GM21825 (cell line): ENCODE data around the gene ANKDD1B.

ENCODE experiments used
- ATAC-seq: cut with Tn5 transposase; IDR thresholded peaks from one replicate; pipeline ENCODE4 v1.9.1; 2021; ENCODE audit warnings: mild to moderate bottlenecking, moderate library complexity; ENCODE audit not compliant: unreplicated experiment

The ANKDD1B gene

DNA sequence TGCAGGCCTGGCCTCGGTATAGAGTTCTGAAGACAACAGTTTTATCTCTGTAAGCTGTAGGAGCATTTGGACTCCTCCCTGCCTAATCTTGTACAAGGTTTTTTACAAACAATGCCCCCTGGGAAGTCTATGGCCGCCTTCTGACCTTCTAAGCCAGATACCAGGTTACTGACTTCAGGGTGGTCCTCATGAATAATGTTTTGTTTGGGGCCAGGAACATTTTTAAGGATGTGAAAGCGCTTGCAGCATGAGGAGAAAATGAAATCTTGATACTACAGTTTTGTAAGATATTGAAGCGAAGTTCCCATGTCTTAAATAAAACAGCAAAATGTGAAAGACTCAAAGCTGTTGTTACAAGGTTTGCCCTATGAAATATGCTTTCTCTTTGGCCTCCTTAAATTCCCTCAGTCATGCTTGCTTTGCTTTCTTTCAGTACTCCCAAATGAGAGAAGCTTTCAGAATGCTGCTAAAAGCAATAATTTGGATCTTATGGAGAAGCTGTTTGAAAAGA is 5.2 kb downstream of the ANKDD1B start:
- ATAC-seq, result no peak

DNA sequence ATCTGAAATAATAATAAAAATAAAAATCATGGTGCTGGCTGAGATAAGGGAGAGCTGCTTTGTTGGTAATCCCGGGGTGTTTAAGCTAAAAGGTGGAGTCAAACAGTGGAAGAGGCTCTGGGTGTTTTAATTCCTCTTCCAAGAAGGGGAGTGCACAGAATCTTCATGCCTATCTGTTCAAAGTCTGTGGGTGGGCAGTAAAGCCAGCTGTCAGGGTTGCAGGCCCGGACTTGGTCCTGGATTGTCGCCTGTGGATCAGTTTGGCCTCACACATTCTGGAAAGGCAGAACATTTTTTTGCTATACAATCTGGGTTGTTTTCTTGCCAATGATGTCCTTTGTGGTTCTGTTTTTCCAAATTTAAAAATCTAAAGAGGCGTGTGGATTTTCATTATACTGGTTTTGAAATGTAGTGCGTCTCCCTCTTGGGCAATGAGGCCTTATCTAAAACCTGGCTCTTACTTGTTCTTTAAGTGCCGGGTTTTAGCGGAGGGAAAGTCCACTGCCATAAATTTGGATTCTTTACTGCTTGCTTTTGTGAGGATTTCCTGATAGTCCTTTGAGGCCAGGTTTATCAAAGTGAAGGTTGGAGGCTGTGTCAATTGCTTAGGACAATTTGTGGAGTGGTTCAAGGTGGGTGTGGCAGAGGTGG is 5.8 kb downstream of the ANKDD1B start:
- ATAC-seq, result no peak

DNA sequence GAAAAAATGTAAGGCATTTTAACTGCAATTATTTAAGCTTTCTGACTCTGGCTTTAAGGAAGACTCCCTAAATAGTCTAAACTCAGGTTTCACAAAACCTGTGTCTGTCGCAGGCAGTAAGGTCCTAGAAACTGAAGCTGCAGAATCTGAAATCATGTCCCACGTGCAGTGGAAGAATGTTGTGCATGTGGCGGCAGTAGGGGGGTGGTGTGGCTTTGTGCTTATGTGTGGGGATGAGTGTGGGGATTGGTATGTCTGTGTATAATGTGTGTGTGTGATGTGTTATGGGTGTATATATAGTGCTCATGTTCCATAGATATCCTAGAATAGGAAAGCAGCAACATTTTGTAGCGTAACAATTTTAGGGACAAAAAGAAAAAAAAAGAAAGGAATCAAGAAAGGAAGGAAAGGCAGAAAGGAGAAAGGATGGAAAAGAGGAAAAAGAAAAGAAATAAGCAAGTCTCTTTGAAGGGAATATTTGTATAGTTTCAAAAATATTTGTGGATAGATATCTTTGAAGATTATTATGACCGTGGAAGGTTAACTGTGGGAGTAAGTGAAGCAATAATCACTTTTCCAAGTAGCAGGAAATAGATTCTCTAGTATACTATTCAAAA is 6.6 kb downstream of the ANKDD1B start:
- no peak for ATAC-seq

DNA sequence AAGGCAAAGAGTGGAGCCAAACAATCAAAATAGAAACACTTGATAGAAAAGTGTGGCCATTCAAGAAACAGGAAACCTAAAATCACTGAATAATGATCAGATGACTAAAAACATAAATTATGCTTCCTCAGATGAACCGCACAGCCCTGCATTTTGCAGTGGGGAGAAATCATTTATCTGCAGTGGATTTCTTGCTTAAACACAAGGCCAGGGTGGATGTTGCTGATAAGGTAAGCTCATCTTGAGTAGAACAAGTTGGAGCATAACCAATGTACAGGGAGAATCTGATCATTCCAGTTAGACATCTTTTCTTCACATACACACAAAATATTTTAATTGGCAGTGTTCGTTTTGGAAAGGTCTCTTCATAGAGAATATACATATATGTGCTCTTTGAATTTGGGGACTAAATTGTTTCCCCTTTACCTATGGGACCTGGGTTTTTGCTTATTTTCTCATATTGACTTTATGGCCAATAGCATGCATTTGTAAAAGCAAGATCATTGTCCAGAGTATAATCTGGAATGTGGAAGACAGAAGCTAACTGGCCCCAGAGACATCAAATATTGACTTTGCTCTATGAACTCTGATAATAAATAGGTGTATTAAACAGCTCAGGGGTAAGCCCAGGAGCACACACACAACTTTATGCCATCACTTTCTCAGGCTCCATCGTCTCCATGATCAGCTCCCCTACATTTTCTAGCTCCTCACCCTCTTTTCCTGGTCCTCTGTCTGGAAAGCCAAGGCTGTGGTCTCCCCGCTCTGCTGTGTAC is 9.1 kb downstream of the ANKDD1B start:
- no peak for ATAC-seq

DNA sequence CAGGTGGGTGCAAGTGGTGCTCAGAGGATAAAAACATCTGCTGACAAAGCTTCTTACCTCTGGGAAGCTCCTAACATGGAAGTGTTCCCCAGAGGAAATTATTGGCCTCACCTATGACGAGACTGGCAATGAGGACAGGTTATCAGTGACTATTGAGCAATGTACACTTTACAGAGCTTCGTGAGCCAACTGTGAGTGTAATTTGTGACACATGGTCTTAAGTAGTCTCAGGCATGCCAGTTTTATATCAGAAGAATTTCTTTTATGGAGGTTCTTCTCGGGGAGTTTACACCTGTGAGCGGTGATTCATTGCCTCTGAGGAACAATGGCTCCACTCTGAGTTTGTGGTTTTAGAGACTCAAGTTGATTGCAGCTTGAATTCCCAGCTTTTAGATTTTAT is 11.3 kb downstream of the ANKDD1B start:
- ATAC-seq, result no peak

DNA sequence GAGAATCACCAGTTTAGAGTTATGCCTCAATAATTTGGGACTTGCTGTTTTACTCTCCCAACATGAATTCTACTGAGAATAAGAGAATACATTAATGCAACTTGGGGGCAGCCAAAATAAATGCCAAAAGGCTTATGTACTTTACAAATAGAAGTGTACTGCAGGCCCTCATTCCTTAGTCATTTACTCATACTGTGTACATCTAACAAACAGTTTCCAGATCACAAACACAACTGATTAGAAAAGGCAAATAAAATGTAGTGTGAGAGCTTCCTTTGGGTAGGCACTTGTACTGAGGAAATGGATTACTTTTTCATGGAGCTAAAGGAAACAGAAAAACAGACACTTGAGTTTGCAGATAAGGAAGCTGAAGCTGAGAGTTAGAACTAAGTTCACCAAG is 12.6 kb downstream of the ANKDD1B start:
- ATAC-seq, result no peak

DNA sequence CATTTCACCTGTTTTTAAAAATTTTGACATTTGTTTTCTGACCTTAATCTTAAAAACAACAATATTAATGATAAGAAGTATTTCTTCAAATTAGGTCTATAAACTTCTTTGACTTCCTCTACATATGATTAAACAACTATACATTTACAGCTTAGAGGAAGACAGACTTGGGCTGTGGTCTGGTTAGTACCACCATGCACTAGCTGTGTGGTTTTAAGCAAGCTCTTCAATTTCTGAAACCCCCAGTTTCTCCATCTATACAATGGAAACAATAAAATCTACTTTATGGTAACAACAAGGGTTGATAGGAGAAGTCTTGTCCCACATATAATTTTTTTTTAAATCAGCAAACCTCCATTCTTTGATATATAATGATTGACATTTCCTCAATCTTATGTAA is 15.7 kb downstream of the ANKDD1B start:
- no peak for ATAC-seq

DNA sequence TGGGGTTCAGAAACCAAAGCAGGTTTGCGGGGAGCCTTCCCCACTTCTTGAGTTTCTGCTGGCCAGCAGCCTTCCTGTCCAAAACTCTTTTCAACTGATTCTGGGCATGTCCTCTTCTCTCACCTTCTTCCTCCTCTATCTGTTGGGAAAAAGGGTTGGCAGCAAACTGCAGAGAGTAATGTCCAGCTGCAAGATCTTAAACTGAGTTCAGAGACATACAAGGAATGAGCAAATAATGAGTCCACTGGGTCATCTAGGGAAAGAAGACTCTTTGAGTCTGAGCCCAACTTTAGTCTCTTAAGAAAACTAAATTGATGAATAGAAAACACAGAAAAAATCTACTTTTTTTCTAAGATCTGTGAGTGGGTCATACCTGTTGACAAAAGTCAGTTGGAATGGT is 16.5 kb downstream of the ANKDD1B start:
- no peak for ATAC-seq

DNA sequence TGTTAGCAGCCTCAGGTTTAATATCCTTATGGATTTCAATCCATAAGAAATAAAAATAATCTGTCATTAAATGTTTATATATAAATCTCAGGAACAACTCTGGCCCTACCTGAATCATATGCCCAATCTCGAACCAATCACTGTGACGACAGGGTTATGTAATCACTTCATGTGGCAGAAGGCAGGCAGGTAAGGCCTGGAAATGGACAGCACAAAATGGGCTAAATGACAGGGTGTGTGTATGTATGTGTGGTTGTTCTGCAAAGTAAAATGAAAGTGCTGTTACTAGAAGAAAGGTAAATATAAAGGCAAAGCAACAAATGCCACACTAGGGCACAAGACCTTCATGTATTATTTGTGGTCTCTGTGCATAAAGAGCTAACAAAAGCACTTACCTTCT is 19.6 kb downstream of the ANKDD1B start:
- no peak for ATAC-seq

DNA sequence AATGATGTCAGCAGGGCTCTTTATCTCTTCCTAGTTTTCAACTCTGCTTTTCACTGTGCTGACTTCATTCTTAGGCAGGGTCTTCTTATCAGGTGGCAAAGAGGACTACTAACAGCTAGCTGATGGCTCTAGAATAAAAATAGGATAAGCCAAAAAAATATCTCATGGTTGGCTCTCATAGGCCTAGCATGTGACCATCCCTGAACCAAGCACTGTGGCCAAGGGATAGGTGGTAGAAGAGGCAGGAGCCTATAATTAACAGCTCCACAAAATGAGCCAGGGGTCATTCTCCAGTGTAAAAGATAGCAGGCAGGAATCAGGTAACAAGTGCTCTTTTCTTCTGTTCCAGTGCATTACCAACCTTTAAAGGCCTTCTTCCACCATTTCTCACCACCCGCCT is 21.1 kb downstream of the ANKDD1B start:
- no peak for ATAC-seq

DNA sequence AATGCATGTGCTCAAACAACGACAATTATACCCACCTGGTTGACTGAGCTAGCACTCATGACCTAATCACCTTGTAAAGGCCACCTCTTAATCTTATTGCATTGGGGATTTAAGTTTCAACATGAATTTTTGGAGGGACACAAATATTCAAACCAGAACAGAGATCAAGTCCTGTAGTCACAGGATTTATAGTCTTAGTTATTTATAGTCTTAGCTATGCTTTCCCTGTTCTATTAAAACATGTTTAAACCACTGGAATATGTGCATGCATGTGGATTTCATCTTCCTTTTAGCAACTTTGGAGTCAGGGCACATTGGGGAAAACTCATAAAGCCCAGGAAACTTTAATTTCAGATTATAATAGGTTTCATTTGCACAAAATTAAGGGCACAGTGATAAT is 26.7 kb downstream of the ANKDD1B start:
- ATAC-seq, result no peak

DNA sequence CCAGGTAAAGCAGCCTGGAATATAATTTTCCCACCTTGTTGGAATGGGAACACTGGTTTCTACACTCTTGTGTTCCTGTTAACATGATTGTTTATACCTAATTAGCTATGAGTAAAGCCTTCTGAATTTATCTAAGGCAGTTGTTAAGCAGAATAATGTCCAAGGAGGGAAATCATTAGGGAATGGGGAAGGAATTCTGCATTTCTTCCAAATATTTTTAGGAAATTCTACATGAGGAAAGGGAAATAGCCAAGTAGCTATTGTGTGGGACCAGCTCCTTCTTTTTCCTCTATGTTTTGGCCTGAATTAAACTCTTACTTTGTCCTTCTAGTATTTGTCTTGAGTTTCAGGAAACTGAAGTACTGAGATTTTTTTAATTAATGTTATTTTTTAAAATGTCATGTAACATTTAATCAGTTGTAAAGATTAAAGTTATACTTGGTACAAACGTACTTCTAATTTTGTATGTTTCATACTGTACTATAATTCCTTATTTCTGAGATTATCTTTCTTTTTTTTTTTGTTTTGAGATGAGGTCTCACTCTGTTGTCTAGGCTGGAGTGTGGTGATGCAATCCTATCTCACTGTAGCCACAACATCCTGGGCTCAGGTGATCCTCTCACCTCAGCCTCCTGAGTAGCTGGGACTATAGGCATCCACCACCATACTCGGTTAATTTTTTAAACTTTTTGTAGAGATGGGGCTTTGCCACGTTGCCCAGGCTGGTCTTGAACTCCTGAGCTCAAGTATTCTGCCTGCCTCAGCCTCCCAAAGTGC is 28.5 kb downstream of the ANKDD1B start:
- ATAC-seq, result no peak

DNA sequence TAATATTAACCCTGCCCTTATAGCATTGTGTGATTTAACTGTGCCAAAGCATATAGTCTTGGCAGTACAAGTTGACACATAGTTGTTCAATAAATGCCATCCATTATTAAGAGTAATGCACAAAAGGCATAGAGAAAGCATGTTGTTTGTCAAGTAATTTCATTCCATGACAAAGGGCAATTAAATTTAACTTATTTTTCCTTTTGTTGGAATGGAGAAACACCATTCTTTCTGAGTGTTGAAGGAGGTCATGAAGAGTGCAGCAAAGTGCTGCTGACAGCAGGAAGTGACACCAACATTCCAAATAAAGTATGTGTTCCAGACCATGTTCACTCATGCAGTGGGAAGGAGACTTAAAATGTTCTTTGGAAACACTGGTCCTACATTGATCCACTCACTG is 29.1 kb downstream of the ANKDD1B start:
- ATAC-seq, result no peak

DNA sequence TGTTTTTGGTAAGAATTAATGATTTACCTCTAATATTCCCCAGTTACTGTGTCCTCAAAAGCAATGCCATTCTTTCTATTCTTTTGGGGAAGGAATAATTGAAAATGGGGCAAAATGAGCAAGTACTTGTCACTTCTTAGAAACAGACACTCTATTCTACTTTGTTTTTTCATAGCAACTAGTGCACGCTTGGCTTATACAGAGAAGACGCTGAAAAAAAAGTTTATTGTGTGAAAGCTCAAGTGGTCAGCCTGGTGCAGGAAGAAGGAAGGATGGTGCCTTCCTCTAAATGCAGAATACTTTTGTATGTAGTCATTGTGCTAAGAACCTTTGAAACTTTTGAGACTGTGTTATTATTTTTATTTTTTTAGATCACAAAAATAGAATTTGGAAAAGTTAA is 29.6 kb downstream of the ANKDD1B start:
- ATAC-seq, result no peak

DNA sequence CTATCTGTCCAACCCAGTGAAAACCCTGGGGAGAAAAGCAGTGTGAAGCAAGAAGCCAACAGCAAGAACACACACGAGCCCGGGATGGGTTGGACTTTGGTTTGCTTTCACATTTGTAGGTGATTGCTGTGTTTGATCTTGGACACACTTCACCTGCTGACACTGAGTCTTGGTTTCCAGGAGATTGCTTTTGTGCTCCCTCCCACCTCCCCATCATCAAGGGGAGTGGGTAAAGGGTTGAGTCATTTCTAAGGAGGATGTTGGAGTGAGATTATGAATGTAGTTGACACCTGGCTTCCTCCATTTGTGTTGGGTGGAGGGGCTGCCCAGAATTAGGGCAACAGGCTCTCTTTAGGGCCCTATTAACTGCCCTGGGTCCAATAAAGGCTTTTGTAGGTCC is 37.5 kb downstream of the ANKDD1B start:
- no peak for ATAC-seq

DNA sequence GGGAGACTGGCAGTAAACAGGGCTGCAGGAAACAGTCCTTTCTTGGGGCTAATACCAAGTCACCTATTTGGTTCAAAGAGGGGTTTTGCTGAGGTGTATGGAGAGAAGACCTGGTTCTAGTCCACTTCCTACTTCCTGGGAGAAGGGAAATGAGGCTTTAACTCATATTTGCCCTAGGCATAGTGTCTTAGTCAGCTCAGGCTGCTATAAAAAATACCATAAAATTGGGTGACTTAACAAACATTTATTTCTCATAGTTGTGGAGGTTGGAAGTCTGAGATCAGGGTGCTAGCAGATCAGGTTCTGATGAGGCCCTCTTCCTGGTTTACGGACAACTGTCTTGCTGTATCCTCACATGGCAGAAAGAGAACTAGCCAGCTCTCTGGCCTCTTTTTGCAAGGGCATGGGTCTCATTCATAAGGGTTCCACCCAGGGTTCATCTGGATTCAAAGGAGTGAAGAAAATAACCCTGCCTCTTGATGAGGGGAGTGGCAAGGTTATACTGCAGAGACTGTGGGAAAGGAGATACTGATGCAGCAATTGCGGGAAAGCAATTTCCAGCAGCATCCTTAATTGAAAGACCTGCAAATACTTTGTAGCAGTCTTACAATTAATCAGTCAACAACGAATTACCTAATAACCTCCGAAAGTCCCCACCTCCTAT is 40.5 kb downstream of the ANKDD1B start:
- no peak for ATAC-seq

DNA sequence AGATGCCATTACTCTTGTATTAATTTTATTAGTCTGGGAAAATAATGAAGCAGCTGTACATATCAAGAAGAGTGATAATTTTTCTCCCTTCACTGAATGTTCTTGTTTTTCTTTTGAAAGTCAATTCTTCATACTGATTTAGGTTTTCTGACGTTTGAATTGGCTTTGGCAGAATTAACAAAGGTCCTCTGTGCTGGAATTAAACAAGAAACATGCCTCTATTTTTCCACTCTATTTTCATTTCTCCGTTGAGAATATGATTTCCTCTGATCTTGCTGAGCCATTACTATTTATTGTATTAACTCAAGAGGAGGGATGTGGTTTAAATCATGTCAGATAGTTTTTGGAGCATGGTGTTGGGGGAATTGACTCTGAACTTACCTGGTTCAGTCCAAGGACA is 42.3 kb downstream of the ANKDD1B start:
- ATAC-seq, result no peak

DNA sequence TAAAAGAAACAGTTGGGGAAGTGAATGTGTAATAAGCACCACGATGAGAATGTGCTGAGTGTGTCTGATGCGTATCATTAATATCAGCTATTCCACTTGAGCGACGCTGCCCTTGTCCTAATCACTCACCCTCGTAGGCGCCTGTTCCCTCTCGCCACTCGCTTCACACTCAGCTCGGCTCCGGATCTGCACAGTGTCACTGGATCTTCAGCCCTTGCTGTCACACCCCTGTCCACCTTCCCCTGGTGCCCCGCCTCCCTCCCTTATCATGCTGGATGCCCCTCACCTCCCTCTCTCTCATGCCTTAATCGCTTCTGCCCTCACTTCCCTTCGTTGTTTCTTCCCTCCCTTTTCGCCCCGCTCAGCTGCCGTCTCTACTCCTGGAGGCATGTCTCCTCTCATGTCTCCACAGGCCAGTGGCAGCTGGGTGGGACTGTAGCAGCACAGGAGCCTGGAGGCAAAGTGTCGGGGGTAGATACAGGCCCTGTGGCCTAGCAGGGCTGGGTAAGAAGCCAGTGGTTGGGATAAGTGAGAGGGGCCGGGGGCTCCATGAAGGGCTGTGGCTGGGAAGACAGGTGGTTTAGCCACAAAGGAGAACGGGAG is 43.5 kb downstream of the ANKDD1B start:
- no peak for ATAC-seq

DNA sequence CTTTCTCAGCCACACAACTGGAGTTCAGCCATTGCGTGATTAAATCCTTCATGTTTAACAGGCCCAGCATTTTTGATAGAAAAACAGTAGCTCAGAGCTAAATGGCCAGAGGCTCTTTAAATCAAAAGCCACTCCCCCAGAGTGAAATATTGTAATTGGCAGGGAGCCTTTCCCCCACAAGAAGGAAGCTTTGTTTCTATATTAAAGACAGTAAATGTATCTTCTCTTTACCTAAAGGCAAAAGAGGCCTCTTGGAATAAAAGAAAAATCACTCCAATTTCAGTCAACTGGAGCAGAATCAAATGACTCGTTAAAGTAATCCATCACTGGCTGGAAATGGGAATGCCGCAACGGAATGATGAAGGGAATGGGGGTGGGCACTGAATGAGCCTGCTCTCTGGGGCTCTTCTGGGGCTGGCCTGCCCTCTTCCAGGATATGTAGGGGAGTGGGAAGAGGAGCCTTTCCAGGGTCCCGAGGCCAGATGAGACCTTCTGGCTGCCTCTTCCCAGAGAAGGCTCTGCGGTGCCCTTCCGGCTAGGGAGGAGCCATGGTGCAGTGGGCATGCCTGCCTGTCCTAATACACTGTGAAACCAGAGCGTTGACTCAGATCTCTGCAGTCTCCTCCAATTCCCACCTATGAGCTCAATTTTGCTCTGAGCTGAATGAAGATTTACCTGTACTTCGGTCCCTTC is 45.2 kb downstream of the ANKDD1B start:
- no peak for ATAC-seq
